ENCODE measurements around the gene TACC3. TPM values are rescaled to one million over a fixed set of nuclear protein-coding genes. Genes with fewer than 3 reads are reported as not detected.

Gene TACC3
- total RNA-seq, 1 donor from 2014 or later: 91.4 TPM

GRCh38 chr4:1761130-1761689, 39.9 kb downstream of the TACC3 start:
- no peak for TF ChIP-seq CTCF (conservative IDR thresholded peaks at IDR 0.05)
- Mint-ChIP-seq H3K27me3 (no peaks in the 10 kb centered on the region), H3K9me3 (no peaks in the 10 kb centered on the region), H3K36me3 (no peaks in the 10 kb centered on the region), H3K27ac (no peak overlapping the region), H3K4me1 (ENCODE audit: unreplicated experiment) (no peaks in the 10 kb centered on the region), H3K4me3 (no peak overlapping the region)
- no peak for DNase-seq (ENCODE audit: extremely low spot score, unreplicated experiment)

GRCh38 chr4:1762264-1763010, 41.1 kb downstream of the TACC3 start:
- H3K4me1 Mint-ChIP-seq (ENCODE audit: unreplicated experiment): no peaks in the 10 kb centered on the region
- no peak for DNase-seq (ENCODE audit: extremely low spot score, unreplicated experiment)
- no peaks in the 10 kb centered on the region for H3K27me3 Mint-ChIP-seq
- no peaks in the 10 kb centered on the region for H3K9me3 Mint-ChIP-seq
- H3K4me3 Mint-ChIP-seq: no peak overlapping the region
- H3K27ac Mint-ChIP-seq: no peak overlapping the region
- no peak for TF ChIP-seq CTCF (conservative IDR thresholded peaks at IDR 0.05)
- H3K36me3 Mint-ChIP-seq: no peaks in the 10 kb centered on the region

- no peaks in the 10 kb centered on the region for H3K27me3 Mint-ChIP-seq
- no peak overlapping the region for H3K4me3 Mint-ChIP-seq
- no peaks in the 10 kb centered on the region for H3K4me1 Mint-ChIP-seq (ENCODE audit: unreplicated experiment)
- no peaks in the 10 kb centered on the region for H3K36me3 Mint-ChIP-seq
- no peak for TF ChIP-seq CTCF (conservative IDR thresholded peaks at IDR 0.05)
- H3K9me3 Mint-ChIP-seq: no peaks in the 10 kb centered on the region
- DNase-seq (ENCODE audit: extremely low spot score, unreplicated experiment): no peak
- no peak overlapping the region for H3K27ac Mint-ChIP-seq
These were observed 41.8 kb downstream of the TACC3 start for GRCh38 chr4:1763070-1763549.

GRCh38 chr4:1763550-1764080, 42.3 kb downstream of the TACC3 start:
- Mint-ChIP-seq H3K9me3 (no peaks in the 10 kb centered on the region), H3K27me3 (no peaks in the 10 kb centered on the region), H3K27ac (no peak overlapping the region), H3K4me3 (no peak overlapping the region), H3K36me3 (no peaks in the 10 kb centered on the region), H3K4me1 (ENCODE audit: unreplicated experiment) (peaks cover 3% of the 10 kb centered on the region)
- TF ChIP-seq CTCF (conservative IDR thresholded peaks at IDR 0.05): no peak
- DNase-seq (ENCODE audit: extremely low spot score, unreplicated experiment): no peak

- Mint-ChIP-seq H3K27ac (no peak overlapping the region), H3K4me3 (no peak overlapping the region), H3K4me1 (ENCODE audit: unreplicated experiment) (peaks cover 4% of the 10 kb centered on the region), H3K27me3 (no peaks in the 10 kb centered on the region), H3K9me3 (no peaks in the 10 kb centered on the region), H3K36me3 (no peaks in the 10 kb centered on the region)
- no peak for TF ChIP-seq CTCF (conservative IDR thresholded peaks at IDR 0.05)
- DNase-seq (ENCODE audit: extremely low spot score, unreplicated experiment): no peak
These were observed 43.3 kb downstream of the TACC3 start for GRCh38 chr4:1764670-1765069.

Data from type B pancreatic cell (in vitro differentiated cells).